Transverse colon (tissue), 4 donors: ENCODE data around the gene GTF3C6.

ENCODE experiments used
- CTCF ChIP-seq, 5 experiments: fragments of 200-600 bp in 3 of 5; fragments of 450-650 bp in 2 of 5; sonication (generic) in 3 of 5; IDR thresholded peaks; 1 replicate in 2 of 5; 2 replicates in 3 of 5; pipeline ENCODE4 v1.5.1; 2016 to 2017; ENCODE audit warnings: antibody characterized with exemption in 5 of 5, inconsistent platforms in 3 of 5, mild to moderate bottlenecking in 2 of 5, moderate library complexity in 1 of 5
- EP300 ChIP-seq: sonication (generic); formaldehyde crosslinking; IDR thresholded peaks from one replicate; pipeline ENCODE4 v1.6.1; 2017; ENCODE audit warnings: antibody characterized with exemption, low read depth
- POLR2A ChIP-seq: fragments of 450-650 bp; IDR thresholded peaks from one replicate; pipeline ENCODE4 v1.6.1; 2016; ENCODE audit warnings: antibody characterized with exemption, mild to moderate bottlenecking, moderate library complexity
- POLR2AphosphoS5 ChIP-seq, 3 donors: sonication (generic); formaldehyde crosslinking; IDR thresholded peaks; one replicate each; pipeline ENCODE4 v1.6.1; 2016; ENCODE audit warnings: antibody characterized with exemption in 3 of 3

DNA sequence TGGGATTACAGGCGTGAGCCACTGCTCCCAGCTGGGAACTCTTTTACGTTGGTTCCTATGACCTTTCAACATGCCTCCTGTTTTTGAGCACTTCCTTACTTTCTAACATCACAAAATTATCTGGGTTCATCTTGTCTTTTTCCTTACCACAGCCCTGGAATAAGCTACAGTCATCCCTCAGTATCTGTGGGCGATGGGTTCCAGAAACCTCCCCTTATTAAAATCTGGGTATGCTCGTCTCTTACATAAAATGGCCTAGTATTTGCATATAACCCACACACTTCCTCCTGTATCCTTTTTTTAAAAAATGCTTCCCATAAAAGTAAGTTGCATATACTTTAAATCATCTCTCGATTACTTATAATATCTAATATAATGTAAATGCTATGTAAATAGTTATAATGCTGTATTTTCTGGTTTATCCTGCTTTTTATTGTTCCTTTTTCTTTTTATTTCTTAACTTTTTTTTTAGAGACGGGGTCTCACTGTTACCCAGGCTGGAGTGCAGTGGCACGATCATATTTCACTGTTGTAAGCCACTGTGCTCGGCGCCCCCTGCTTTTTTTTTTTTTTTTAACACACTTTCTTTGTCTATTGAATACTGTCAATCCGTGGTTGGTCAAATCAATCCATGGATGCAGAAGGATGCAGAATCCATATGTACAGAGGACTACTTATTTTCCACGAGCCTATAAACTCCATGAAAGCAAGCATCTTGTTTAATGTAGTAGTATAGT lies 32.5 kb downstream of the GTF3C6 start:
- no peak for TF ChIP-seq CTCF (IDR thresholded peaks at IDR 0.05)
- TF ChIP-seq POLR2A: no peak
- TF ChIP-seq POLR2AphosphoS5 (IDR thresholded peaks at IDR 0.05): no peak
- TF ChIP-seq EP300: no peak
